Left cardiac atrium (tissue), 4 donors: Measurements from ENCODE around the gene RAPGEF1. TPM values are rescaled to one million over a fixed set of nuclear protein-coding genes. Genes with fewer than 3 reads are reported as not detected.
"Not testable (repeated sequence)": the region's sequence is repeated elsewhere in the genome, so short reads cannot be mapped to it uniquely, and the experiment has no call there.

Source experiments
- ATAC-seq, 2 donors: fragments of 200-7000 bp; cut with Tn5 transposase; one replicate each; pipeline ENCODE4 v1.9.1; 2020; ENCODE audit warnings: mild to moderate bottlenecking in 2 of 2, moderate library complexity in 2 of 2
- DNase-seq: peaks from one replicate; pipeline ENCODE4 v3.0.0-alpha.2; 2020
- intact Hi-C, 2 donors: fragments of 100-400 bp; cut with DNase I; formaldehyde crosslinking; loops; one replicate each; pipeline versions ENCODE4 v1.14.1 to v1.15.1; 2022 to 2023
- total RNA-seq, 2 donors: library from RNA; stranded (reverse); fragmentation: NEBNext Ultra II Directional; extraction: Animal tissue kit (Norgen Biotek cat#: 25700); gene quantifications; one replicate each; pipeline ENCODE4 v1.2.1, GENCODE V29; 2021
- donor health status: DM: no; HTN: yes; CAD: no.
- donor health status: DM: no; HTN: yes; CAD: no; lungs with severe emphysema.
- donor health status: DM: yes; HTN: yes; CAD: no.
- donor health status: Dilated cardiomyopathy.

RAPGEF1 gene
- total RNA-seq, 2 donors from 2014 or later = 108 to 109 TPM

DNA sequence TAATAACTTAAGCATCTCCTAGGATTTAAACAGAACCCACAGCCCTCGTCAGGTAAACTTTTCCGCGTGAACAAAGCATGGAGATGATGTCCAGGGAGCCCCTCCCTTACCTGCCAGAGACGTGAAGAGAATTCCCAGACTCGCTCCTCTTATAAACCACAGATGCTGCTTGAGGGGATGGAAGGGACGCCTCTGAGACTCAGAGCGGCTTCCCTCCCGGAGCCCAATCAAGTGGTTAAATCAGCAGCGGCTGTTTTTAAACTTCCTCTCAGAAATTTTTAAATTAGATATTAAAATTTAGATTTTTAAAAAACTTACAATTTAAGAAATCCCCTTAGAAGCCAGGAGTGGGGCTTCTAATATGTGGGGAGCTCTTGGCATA, 71.8 kb downstream of the RAPGEF1 start:
- intact Hi-C loops = no loop called here
- DNase-seq = no peak
- ATAC-seq = no peak

DNA sequence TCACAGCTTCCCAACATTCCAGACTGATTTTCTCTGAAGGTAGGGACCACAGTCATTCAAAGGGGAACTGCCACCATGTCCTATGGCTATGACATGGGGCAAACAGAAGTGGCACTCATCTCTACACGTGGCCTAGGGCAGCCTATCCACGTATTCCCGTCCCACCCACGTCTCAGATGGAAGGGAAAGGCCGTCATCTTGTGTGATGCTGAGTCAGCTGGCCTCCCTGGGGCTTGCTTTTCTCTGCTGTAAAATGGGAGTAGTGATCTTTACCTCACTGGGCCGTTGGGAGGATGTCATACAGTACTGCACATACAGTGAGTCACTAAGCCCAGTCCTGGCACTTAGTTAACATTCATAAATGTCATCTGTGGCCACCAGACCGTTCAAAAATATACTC, 72.3 kb downstream of the RAPGEF1 start:
- DNase-seq = no peak
- intact Hi-C loops = no loop called here
- ATAC-seq = peak in 1 of 2 donors; percentile 9

GRCh38 chr9:131666774-131667173, 73.1 kb downstream of the RAPGEF1 start:
- DNase-seq (no peak), ATAC-seq (no peak)
- intact Hi-C loops = no loop called here

DNA sequence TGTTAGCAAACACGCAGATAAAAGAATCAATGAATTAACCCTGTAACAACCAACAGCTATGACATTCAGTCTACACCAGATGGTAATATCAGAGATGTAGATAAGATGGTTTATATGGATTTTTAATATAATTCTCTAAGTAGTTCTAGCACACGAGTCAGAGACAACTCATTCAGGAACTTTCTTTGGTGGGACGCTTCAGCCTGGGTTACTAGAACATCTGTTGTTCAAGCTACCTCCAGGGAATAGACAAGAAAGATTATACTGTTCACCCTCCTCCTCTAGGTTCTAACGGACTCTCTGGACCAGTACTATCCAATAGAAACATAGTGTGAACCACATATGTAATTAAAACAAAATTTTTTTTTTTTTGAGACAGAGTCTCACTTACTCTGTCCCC, 73.8 kb downstream of the RAPGEF1 start:
- intact Hi-C loops = no loop called here
- ATAC-seq (no peak), DNase-seq (no peak)

- ATAC-seq = no peak
- no peak for DNase-seq
- intact Hi-C loops = no loop called here
Observed at GRCh38 chr9:131663288-131663687, 76.6 kb downstream of the RAPGEF1 start.

DNA sequence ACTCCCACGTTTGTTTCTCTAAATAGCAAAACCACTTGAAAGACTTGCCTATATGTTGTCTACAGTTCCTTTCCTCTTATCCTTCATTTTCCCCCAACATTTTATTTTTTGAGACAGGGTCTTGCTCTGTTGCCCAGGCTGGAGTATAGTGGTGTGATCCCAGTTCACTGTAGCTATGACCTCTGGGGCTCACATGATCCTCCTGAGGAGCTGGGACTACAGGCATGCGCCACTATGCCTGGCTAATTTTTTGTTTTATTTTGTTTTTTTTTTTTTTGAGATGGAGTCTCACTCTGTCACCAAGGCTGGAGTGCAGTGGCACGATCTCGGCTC, 77.6 kb downstream of the RAPGEF1 start:
- DNase-seq, ATAC-seq, intact Hi-C loops: not testable (repeated sequence)

- DNase-seq (no peak), ATAC-seq (no peak)
- intact Hi-C loops = no loop called here
Observed at GRCh38 chr9:131661568-131662288, 78.1 kb downstream of the RAPGEF1 start.

DNA sequence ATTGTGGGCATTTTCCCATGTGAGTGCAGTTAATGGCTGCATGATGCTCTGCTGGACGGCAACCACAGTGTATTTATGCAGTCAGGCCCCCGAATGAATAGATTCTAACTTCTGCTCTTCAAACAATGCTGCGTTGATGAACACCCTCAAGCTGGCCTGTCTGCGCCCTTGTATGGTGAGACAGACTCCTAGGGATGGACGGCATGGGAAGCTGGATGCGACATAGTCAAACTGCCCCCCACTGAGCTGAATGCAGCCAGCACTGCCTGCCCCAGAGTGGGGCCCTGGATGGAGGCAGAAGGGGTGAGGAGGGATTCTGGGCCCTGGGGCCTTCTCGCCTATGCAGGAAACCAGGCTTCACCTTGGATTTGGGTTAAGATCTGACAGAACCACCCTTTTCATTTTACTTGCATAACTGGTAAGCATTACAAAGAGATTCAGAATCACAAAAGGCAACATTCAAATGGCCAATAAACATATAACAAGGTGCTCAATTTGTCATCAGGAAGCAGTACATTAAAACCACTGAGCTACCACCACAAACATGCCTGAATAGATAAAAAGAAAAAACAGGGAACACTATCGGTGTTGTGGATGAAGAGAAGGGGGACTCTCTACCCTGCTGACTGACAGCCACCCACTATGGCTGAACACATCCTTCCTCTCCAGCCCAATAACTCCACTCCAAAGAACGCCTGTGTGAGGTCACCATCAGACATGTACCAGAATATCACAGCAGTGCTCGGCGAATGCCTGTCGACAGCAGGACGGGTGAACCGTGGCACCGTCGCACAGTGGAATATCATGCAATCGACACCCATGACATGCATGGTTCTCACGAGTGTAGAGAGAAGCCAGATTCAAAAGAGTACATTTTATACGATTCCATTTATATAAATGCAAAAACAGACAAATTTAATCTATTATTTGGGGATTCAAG, 79.1 kb downstream of the RAPGEF1 start:
- no peak for DNase-seq
- intact Hi-C loops = no loop called here
- peak; percentile 24 to 45 for ATAC-seq

DNA sequence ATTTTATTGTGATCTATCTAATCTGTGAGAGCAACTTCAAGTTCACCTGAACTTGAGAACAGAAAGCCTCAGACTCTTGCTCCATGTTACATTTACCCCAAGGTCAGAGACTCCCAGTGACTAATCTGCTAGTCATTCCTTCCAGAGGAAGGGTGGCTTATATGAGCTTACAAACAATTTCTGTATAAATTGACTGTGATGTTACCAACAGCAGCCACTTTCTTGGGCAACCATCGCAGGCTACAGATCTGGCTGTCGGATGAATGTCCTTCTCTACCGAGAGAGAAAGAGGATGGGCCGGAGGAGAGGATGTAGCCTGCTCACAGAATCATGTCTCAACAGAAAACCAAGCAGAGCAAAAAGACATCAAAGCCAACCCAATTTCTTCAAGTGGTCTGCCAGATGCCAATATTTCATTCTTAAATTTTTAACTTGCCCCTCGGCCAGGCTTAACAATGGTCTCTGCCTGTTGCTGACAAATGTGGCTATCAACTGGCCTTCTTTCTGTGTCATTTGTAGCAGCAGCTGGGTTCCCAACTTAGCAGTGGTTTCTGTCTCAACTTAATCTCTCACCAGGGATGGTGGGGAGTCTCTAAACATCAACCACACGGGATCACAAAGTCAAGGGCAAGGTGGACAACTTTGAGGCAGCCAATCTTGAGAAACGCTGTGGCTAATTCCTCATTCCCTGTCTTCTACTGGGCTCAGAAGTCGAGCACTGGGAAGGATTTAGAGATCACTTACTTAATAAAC, 81.3 kb downstream of the RAPGEF1 start:
- intact Hi-C loops = no loop called here
- no peak for DNase-seq
- ATAC-seq = peak in 1 of 2 donors; percentile 57

GRCh38 chr9:131657940-131658339, 81.9 kb downstream of the RAPGEF1 start:
- intact Hi-C loops = no loop called here
- ATAC-seq = no peak
- DNase-seq = no peak

DNA sequence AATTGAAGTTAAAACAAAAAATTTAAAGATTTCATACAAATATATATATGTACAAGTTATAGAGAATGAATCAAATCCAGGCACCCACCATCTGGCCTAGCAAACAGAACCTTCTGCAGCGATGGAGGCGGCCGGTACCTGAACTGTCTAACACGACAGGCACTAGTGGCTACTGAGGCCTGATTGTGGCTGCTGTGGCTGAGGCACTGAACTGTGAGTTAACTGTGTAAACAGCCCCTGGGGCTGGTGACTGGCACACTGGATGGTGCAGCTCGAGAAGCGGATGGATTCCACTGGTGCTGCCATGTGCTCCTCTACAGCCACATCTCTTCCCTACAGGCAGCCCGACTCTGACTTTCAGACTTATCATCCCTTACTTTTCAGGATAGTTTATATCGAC, 82.4 kb downstream of the RAPGEF1 start:
- intact Hi-C loops = no loop called here
- DNase-seq (no peak), ATAC-seq (no peak)

DNA sequence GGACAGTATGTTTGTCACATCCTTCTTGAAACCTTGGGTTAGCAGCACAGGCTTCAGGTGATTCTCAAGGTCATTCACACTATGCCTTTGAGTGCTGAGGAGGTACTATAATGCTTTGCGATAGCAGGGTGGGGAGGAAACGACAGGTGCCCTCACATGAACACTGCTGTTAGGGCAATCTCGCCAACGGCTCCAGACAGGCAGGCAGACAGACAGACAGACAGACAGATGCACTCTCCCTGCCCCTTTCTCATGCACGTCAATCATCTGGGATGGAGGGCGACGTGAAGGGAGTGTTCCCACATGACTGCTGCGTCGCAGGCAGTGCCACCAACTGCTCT, 82.9 kb downstream of the RAPGEF1 start:
- intact Hi-C loops = no loop called here
- no peak for DNase-seq
- no peak for ATAC-seq

GRCh38 chr9:131656356-131657036, 83.4 kb downstream of the RAPGEF1 start:
- ATAC-seq = peak; percentile 80
- DNase-seq = peak; percentile 72
- intact Hi-C loops = no loop called here

DNA sequence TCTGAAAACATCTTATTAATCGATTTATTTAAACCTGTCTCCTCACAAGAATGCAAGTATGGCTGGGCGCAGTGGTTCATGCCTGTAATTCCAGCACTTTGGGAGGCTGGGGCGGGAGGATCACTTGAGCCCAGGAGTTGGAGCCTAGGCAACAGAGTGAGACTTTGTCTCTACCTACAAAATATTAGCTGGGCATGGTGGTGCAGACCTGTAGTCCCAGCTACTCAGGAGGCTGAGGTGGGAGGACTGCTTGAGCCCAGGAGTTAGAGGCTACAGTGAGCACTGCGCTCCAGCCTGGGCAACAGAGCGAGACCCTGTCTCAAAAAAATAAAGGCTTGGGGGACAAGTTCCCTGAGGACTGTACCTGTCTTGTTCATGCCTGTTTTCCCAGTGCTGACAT, 85.5 kb downstream of the RAPGEF1 start:
- intact Hi-C loops, DNase-seq, ATAC-seq: not testable (repeated sequence)

DNA sequence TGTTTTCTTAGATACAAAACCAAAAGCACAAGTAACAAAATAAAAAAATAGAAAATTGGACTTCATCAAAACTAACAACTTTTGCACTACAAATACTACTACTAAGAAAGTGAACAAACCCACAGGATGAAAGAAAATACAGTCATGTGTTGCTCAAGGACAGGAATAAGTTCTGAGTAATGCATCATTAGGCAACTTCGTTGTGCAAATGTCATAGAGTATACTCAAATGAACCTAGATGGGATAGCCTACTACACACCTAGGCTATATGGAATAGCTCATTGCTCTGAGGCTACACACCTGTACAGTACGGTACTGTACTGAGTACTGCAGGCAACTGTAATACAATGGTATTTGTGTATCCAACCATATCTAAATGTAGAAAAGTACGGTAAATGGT, 88.3 kb downstream of the RAPGEF1 start:
- intact Hi-C loops = no loop called here
- no peak for ATAC-seq
- no peak for DNase-seq

GRCh38 chr9:131651160-131651559, 88.7 kb downstream of the RAPGEF1 start:
- DNase-seq (no peak), ATAC-seq (no peak)
- intact Hi-C loops = no loop called here

DNA sequence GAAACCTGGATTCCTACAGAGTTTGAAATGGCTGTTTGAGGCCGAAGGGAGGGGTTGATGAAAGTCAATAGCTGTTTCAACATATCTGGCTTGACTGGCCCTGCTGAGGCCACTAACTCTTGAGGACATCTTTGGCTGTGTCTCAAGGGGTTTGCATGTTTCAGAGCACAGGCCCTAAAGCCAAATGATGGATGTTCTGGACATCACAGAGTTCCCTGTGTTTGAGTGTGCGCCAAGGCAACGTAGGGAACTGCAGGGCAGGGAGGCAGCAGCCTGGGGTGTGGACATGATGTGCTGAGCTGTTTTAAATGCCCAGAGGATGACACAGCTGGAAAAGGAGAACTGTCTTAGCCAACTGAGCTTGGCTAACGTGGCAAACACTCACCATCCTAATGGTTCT, 89.6 kb downstream of the RAPGEF1 start:
- intact Hi-C loops = no loop called here
- ATAC-seq (peak; percentile 68 to 86), DNase-seq (peak; percentile 62)

- intact Hi-C loops = no loop called here
- ATAC-seq = no peak
- no peak for DNase-seq
Observed at GRCh38 chr9:131649646-131650045, 90.2 kb downstream of the RAPGEF1 start.

GRCh38 chr9:131645078-131645776, 94.6 kb downstream of the RAPGEF1 start:
- DNase-seq (no peak), ATAC-seq (peak in 1 of 2 donors; percentile 20)
- intact Hi-C loops = no loop called here
